ENCODE results near the gene FAM204A. TPM values are rescaled to one million over a fixed set of nuclear protein-coding genes. Genes with fewer than 3 reads are reported as not detected.

The FAM204A gene
- total and polyA plus RNA-seq, 2 of the 13 experiments (the other 11 are each of a cell fraction or from before 2014, with no cell fraction given): 9.2 to 61.0 TPM

- in situ Hi-C loops (cut with HindIII; ENCODE audit: extremely low pct_ligation_motif_present, low pct_unique_long_range_greater_than_20kb) (no loop called here), intact Hi-C loops (cut with micrococcal nuclease; ENCODE audit: unreplicated experiment) (no loop called here)
- H3K4me2 ChIP-seq (ENCODE audit: low read depth, low read length): no peak overlapping the region
- no peaks in the 10 kb centered on the region for H4K20me1 ChIP-seq (ENCODE audit: insufficient read depth, low read length)
- H3K27ac ChIP-seq (ENCODE audit: extremely low read length, insufficient read depth, low read length): no peak overlapping the region
- ChIA-PET POLR2A (no interaction called here), CTCF (ENCODE audit: low intra/inter-chr PET ratio, low total read pairs) (no interaction called here)
- H3K79me2 ChIP-seq (ENCODE audit: insufficient read depth, low read length): no peaks in the 10 kb centered on the region
- no peak for ATAC-seq
- no TSS peak for BruUV-seq (replicated peaks)
- no peak for DNase-seq (ENCODE audit: low spot score)
- no peaks in the 10 kb centered on the region for H3K4me1 ChIP-seq (ENCODE audit: insufficient read depth, low read length)
- FAIRE-seq: no peak
- H2AFZ ChIP-seq (ENCODE audit: low read length): no peak overlapping the region
- H3K9me3 ChIP-seq (ENCODE audit: low read length): no peaks in the 10 kb centered on the region
- no peaks in the 10 kb centered on the region for H3K36me3 ChIP-seq (replicated peaks in 1 of 2; ENCODE audit: control insufficient read depth in 1 of 2, insufficient read depth in 2 of 2, low read length in 2 of 2)
- H3K27me3 ChIP-seq (ENCODE audit: control insufficient read depth in 1 of 2, insufficient read depth in 2 of 2, low read length in 2 of 2): no peaks in the 10 kb centered on the region; a peak in 1 of 5 replicates
- 70% methylated on average over 2 of the region's 2 CpGs for WGBS (ENCODE audit: low lambda C conversion rate)
- H3K4me3 ChIP-seq (replicated peaks in 1 of 3; ENCODE audit: insufficient read depth in 1 of 3, low read depth in 2 of 3, low read length in 3 of 3): no peak overlapping the region
- no peak overlapping the region for H3K9ac ChIP-seq (ENCODE audit: insufficient read depth, low read depth, low read length)
- TF ChIP-seq CTCF (CRISPR knock-in tag; IDR thresholded peaks at IDR 0.05): no peak
- TF ChIP-seq ZFP37 (CRISPR knock-in tag; IDR thresholded peaks at IDR 0.05; ENCODE audit: borderline replicate concordance): no peak
- no peak for TF ChIP-seq E2F2 (CRISPR knock-in tag; IDR thresholded peaks at IDR 0.05; ENCODE audit: borderline replicate concordance)
- no peak for TF ChIP-seq TEAD2 (CRISPR knock-in tag; IDR thresholded peaks at IDR 0.05)
- TF ChIP-seq FIP1L1 (IDR thresholded peaks at IDR 0.05; ENCODE audit: borderline replicate concordance, insufficient read depth, low read depth, low read length): no peak
- TF ChIP-seq RCOR2 (CRISPR knock-in tag; IDR thresholded peaks at IDR 0.05): no peak
- TF ChIP-seq SAP130 (CRISPR knock-in tag; IDR thresholded peaks at IDR 0.05; ENCODE audit: low read depth): no peak
- no peak for TF ChIP-seq ZNF180 (CRISPR knock-in tag; IDR thresholded peaks at IDR 0.05; ENCODE audit: borderline replicate concordance, low read depth)
- TF ChIP-seq DPF2 (CRISPR knock-in tag; IDR thresholded peaks at IDR 0.05; ENCODE audit: borderline replicate concordance, low read depth): no peak
- no peak for TF ChIP-seq THYN1 (CRISPR knock-in tag; IDR thresholded peaks at IDR 0.05; ENCODE audit: borderline replicate concordance, low read depth)
- no peak for TF ChIP-seq ZMAT5 (CRISPR knock-in tag; IDR thresholded peaks at IDR 0.05; ENCODE audit: borderline replicate concordance, low read depth)
- TF ChIP-seq YY1 (IDR thresholded peaks at IDR 0.05; ENCODE audit: insufficient read depth, insufficient replicate concordance, low read depth, low read length): no peak
- TF ChIP-seq ETV5 (CRISPR knock-in tag; IDR thresholded peaks at IDR 0.05; ENCODE audit: borderline replicate concordance): no peak
Observed at GRCh38 chr10:118370499-118370898, 28.4 kb upstream of the FAM204A start.
